CD14-positive monocyte (primary cell): Measurements from ENCODE around the gene HPCA. TPM values are rescaled to one million over a fixed set of nuclear protein-coding genes. Genes with fewer than 3 reads are reported as not detected.

Experiments
- DNase-seq, 3 donors: peaks; one replicate each; pipeline ENCODE4 v3.0.0-alpha.2; 2011 to 2022
- H2AFZ ChIP-seq: 2 replicates; pipeline ENCODE4 v1.6.0; 2012; ENCODE audit warnings: mild to moderate bottlenecking, low read depth, low read length, inconsistent platforms; ENCODE audit not compliant: insufficient read depth, poor library complexity, severe bottlenecking
- H3K27ac ChIP-seq, 2 donors: 1 replicate in 1 of 2; 2 replicates in 1 of 2; pipeline ENCODE4 v1.5.1; 2012 to 2013; ENCODE audit warnings: low read length in 2 of 2, control low read depth in 1 of 2, inconsistent platforms in 1 of 2, low read depth in 1 of 2, mild to moderate bottlenecking in 1 of 2
- H3K27me3 ChIP-seq, 2 donors: one replicate each; pipeline versions ENCODE4 v1.6.0 to v1.6.1; 2011 to 2013; ENCODE audit warnings: low read length in 2 of 2; ENCODE audit not compliant: control insufficient read depth in 2 of 2, insufficient read depth in 2 of 2
- H3K36me3 ChIP-seq, 2 donors: replicated peaks in 1 of 2; 1 replicate in 1 of 2; 2 replicates in 1 of 2; pipeline versions ENCODE4 v1.5.1 to v1.6.1; 2012 to 2013; ENCODE audit warnings: low read length in 2 of 2, control low read depth in 1 of 2, inconsistent platforms in 1 of 2, mild to moderate bottlenecking in 1 of 2; ENCODE audit not compliant: insufficient read depth in 2 of 2, control insufficient read depth in 1 of 2
- H3K4me1 ChIP-seq, 2 donors: 1 replicate in 1 of 2; 2 replicates in 1 of 2; pipeline versions ENCODE4 v1.5.1 to v1.6.1; 2012 to 2013; ENCODE audit warnings: low read length in 2 of 2, control low read depth in 1 of 2, inconsistent platforms in 1 of 2, mild to moderate bottlenecking in 1 of 2, moderate library complexity in 1 of 2; ENCODE audit not compliant: insufficient read depth in 2 of 2, control insufficient read depth in 1 of 2
- H3K4me2 ChIP-seq: replicated peaks from 2 replicates; pipeline ENCODE3; 2012; ENCODE audit warnings: low read length, moderate library complexity, mild to moderate bottlenecking; ENCODE audit not compliant: poor library complexity, severe bottlenecking; ENCODE audit errors: extremely low read depth
- H3K4me3 ChIP-seq, 3 experiments: fragments of 200-600 bp in 1 of 3; sonication (generic) in 1 of 3; replicated peaks in 1 of 3; 1 replicate in 2 of 3; 2 replicates in 1 of 3; pipeline ENCODE4 v1.5.1; 2011 to 2013; ENCODE audit warnings: low read length in 3 of 3, mild to moderate bottlenecking in 3 of 3, control low read depth in 2 of 3, low read depth in 2 of 3, inconsistent platforms in 1 of 3, moderate library complexity in 1 of 3
- H3K79me2 ChIP-seq: 2 replicates; pipeline ENCODE4 v1.6.0; 2012; ENCODE audit warnings: mild to moderate bottlenecking, control low read depth, inconsistent platforms, low read length, moderate library complexity; ENCODE audit not compliant: insufficient read depth
- H3K9ac ChIP-seq: 2 replicates; pipeline ENCODE4 v1.6.0; 2017; ENCODE audit warnings: low read length, mild to moderate bottlenecking; ENCODE audit not compliant: insufficient read depth, poor library complexity, severe bottlenecking
- H3K9me3 ChIP-seq, 2 donors: replicated peaks in 1 of 2; 1 replicate in 1 of 2; 2 replicates in 1 of 2; pipeline versions ENCODE4 v1.5.1 to v1.6.1; 2012 to 2013; ENCODE audit warnings: low read length in 2 of 2, control low read depth in 1 of 2; ENCODE audit not compliant: control insufficient read depth in 1 of 2, insufficient read depth in 1 of 2
- H4K20me1 ChIP-seq: 2 replicates; pipeline ENCODE4 v1.6.0; 2012; ENCODE audit warnings: mild to moderate bottlenecking, low read length, control low read depth, moderate library complexity; ENCODE audit not compliant: insufficient read depth
- H3K27ac Mint-ChIP-seq, 7 donors: one replicate each; pipeline ENCODE4 v1.8.0; 2020; ENCODE audit warnings: mild to moderate bottlenecking in 7 of 7, mixed read lengths in 7 of 7, moderate library complexity in 6 of 7, inconsistent platforms in 2 of 7
- H3K27me3 Mint-ChIP-seq, 3 donors: one replicate each; pipeline ENCODE4 v1.8.0; 2021 to 2022; ENCODE audit warnings: low read depth in 3 of 3, mild to moderate bottlenecking in 3 of 3, mixed read lengths in 3 of 3, moderate library complexity in 3 of 3, inconsistent platforms in 1 of 3
- H3K36me3 Mint-ChIP-seq, 2 donors: one replicate each; pipeline ENCODE4 v1.8.0; 2020; ENCODE audit warnings: mixed read lengths in 2 of 2, inconsistent platforms in 1 of 2, mild to moderate bottlenecking in 1 of 2
- H3K4me1 Mint-ChIP-seq: one replicate; pipeline ENCODE4 v1.8.0; 2020; ENCODE audit warnings: mild to moderate bottlenecking, mixed read lengths
- H3K4me3 Mint-ChIP-seq, 2 donors: one replicate each; pipeline ENCODE4 v1.8.0; 2020; ENCODE audit warnings: mild to moderate bottlenecking in 2 of 2, mixed read lengths in 2 of 2, moderate library complexity in 1 of 2
- H3K9me3 Mint-ChIP-seq, 7 donors: one replicate each; pipeline ENCODE4 v1.8.0; 2020 to 2022; ENCODE audit warnings: mixed read lengths in 7 of 7, mild to moderate bottlenecking in 6 of 7, moderate library complexity in 6 of 7, inconsistent platforms in 2 of 7
- CTCF ChIP-seq: fragments of 200-600 bp; IDR thresholded peaks from one replicate; pipeline ENCODE4 v1.8.0; 2022; ENCODE audit warnings: antibody characterized with exemption, mild to moderate bottlenecking
- WGBS: methylation state at CpG from one replicate; pipeline ENCODE4 v1.1.5; 2013; ENCODE audit warnings: missing lambda C conversion rate; ENCODE audit not compliant: insufficient coverage; 5-methylcytosine and 5-hydroxymethylcytosine counted together
- intact Hi-C, 2 donors: fragments of 100-400 bp; cut with micrococcal nuclease; formaldehyde crosslinking; loops; one replicate each; pipeline versions ENCODE4 v1.15.0 to v1.15.1; 2023
- polyA plus RNA-seq, 3 donors: library from polyadenylated mRNA; depleted of rRNA in 1 of 3; unstranded in 2 of 3; stranded (reverse) in 1 of 3; fragments of 300-500 nt in 2 of 3; fragments of >200 nt in 1 of 3; fragmentation: Illumina TruSeq in 2 of 3; gene quantifications; 1 replicate in 2 of 3; 2 replicates in 1 of 3; pipeline ENCODE4 v1.2.3, GENCODE V29; 2012 to 2021

Gene HPCA
- polyA plus RNA-seq, 3 donors, result not detected

- DNase-seq, result no peak
- Histone ChIP-seq H3K9ac (no peak overlapping the region), H3K27me3 (peaks cover 36 to 52% of the 10 kb centered on the region in 2 donors), H3K4me3 (no peak overlapping the region), H4K20me1 (no peaks in the 10 kb centered on the region), H3K9me3 (peaks cover 0 to 18% of the 10 kb centered on the region in 2 donors), H3K36me3 (no peaks in the 10 kb centered on the region), H3K79me2 (no peaks in the 10 kb centered on the region), H3K4me1 (peaks cover 11 to 12% of the 10 kb centered on the region in 2 donors), H2AFZ (no peak overlapping the region), H3K27ac (no peak overlapping the region), H3K4me2 (no peak overlapping the region)
- Mint-ChIP-seq H3K27ac (no peak overlapping the region), H3K27me3 (peaks cover 44 to 67% (median 53%) of the 10 kb centered on the region in 3 donors), H3K4me3 (peak overlapping the region in 1 of 2 donors; percentile 31), H3K9me3 (peaks cover 0 to 20% (median 8%) of the 10 kb centered on the region in 7 donors), H3K36me3 (peaks cover 3 to 7% of the 10 kb centered on the region in 2 donors), H3K4me1 (peaks cover 14% of the 10 kb centered on the region)
- 100% methylated on average over 1 of the region's 6 CpGs for WGBS
- TF ChIP-seq CTCF, result no peak
- intact Hi-C loops, result no loop called here
Observed at GRCh38 chr1:32926562-32926961, 40.3 kb downstream of the HPCA start.

DNA sequence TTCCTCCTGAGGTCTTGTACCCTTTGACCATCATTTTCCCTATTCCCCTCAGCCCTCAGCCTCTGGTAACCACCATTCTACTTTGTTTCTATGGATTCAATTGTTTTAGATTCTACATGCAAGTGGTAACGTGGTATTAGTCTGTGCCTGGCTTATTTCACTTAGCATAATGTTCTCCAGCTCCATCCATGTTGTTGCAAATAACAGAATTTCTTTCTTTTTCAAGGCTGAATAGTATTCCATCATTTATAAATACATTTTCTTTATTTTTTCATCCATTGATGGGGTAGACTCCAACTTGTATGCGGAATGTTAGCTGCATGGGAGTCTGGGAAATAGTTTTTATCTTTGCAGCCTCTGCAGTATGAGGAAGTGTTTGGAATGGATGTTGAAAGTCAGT is 41.1 kb downstream of the HPCA start:
- H3K9ac ChIP-seq, result no peak overlapping the region
- Mint-ChIP-seq H3K27ac (no peak overlapping the region), H3K36me3 (peaks cover 5 to 9% of the 10 kb centered on the region in 2 donors), H3K4me3 (peak overlapping the region in 1 of 2 donors; percentile 17), H3K27me3 (peaks cover 42 to 58% (median 47%) of the 10 kb centered on the region in 3 donors), H3K4me1 (peaks cover 14% of the 10 kb centered on the region), H3K9me3 (peaks cover 0 to 20% (median 8%) of the 10 kb centered on the region in 7 donors)
- no peak for DNase-seq
- peaks cover 9% of the 10 kb centered on the region for H4K20me1 ChIP-seq
- intact Hi-C loops, result no loop called here
- H3K79me2 ChIP-seq, result no peaks in the 10 kb centered on the region
- no CpG with 5 or more reads among the region's 2 CpGs for WGBS
- H3K27ac ChIP-seq, result no peak overlapping the region
- TF ChIP-seq CTCF, result no peak
- H3K4me1 ChIP-seq, result peaks cover 11 to 12% of the 10 kb centered on the region in 2 donors
- H3K36me3 ChIP-seq, result no peaks in the 10 kb centered on the region
- no peak overlapping the region for H3K4me3 ChIP-seq
- H2AFZ ChIP-seq, result no peak overlapping the region
- peaks cover 0 to 18% of the 10 kb centered on the region in 2 donors for H3K9me3 ChIP-seq
- no peak overlapping the region for H3K4me2 ChIP-seq
- H3K27me3 ChIP-seq, result peaks cover 36 to 48% of the 10 kb centered on the region in 2 donors
